Measurements from ENCODE around the gene SPATA3. TPM values are rescaled to one million over a fixed set of nuclear protein-coding genes. Genes with fewer than 3 reads are reported as not detected.

Gene SPATA3
- total and polyA plus RNA-seq, 2 of the 8 experiments (the other 6 are each of a cell fraction or from before 2014, with no cell fraction given), result not detected

DNA sequence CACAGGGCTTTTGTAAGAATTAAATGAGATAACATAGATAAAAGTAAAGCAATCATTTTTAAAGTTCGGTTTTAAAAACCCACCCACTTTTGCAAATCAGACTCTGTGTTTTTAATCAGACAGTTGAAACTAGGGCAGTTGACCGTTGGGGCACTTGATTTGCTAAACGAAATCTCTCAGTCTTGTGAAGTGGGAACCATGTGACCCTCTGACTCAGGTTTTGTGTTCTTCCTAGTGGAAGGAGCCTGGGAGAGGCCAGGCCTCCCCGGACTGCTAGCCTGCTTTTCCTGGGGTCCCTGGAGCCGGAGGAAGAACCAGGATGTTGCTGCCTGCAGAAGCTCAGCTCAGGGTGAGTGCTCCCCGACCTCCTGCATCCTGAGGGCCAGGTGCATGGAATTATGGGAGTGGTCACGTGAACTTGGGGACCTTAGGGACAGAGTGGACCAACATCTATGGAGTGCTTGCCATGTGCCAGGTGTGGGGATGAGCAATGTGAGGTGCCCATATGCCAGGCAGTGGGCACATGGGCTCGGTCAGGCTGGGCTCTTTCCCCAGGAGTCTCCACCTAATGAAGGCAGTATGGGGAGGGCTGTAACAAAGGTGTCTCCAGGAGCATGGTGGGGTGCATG is 45.3 kb downstream of the SPATA3 start (continued):
- TF ChIP-seq, protein P1, sequence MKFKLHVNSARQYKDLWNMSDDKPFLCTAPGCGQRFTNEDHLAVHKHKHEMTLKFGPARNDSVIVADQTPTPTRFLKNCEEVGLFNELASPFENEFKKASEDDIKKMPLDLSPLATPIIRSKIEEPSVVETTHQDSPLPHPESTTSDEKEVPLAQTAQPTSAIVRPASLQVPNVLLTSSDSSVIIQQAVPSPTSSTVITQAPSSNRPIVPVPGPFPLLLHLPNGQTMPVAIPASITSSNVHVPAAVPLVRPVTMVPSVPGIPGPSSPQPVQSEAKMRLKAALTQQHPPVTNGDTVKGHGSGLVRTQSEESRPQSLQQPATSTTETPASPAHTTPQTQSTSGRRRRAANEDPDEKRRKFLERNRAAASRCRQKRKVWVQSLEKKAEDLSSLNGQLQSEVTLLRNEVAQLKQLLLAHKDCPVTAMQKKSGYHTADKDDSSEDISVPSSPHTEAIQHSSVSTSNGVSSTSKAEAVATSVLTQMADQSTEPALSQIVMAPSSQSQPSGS (IDR thresholded peaks at IDR 0.05; ENCODE audit: low read length), result no peak
- TF ChIP-seq CHD1 (IDR thresholded peaks at IDR 0.05; ENCODE audit: low read depth, low read length), result no peak
- TF ChIP-seq ZNF274 (IDR thresholded peaks at IDR 0.05; ENCODE audit: borderline replicate concordance, extremely low read depth, low read length), result no peak
- no peak for TF ChIP-seq TAF1 (IDR thresholded peaks at IDR 0.05; ENCODE audit: low read depth, low read length)
- TF ChIP-seq TBP (IDR thresholded peaks at IDR 0.05; ENCODE audit: low read depth, low read length), result no peak
- no peak for TF ChIP-seq TCF12 (IDR thresholded peaks at IDR 0.05; ENCODE audit: low read depth, low read length)
- no peak for TF ChIP-seq CREB1 (IDR thresholded peaks at IDR 0.05)
- TF ChIP-seq ASH2L (IDR thresholded peaks at IDR 0.05; ENCODE audit: low read length), result no peak
- TF ChIP-seq, protein P2, sequence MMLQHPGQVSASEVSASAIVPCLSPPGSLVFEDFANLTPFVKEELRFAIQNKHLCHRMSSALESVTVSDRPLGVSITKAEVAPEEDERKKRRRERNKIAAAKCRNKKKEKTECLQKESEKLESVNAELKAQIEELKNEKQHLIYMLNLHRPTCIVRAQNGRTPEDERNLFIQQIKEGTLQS (IDR thresholded peaks at IDR 0.05; ENCODE audit: insufficient read depth, low read depth, low read length), result no peak
- TF ChIP-seq EP300 (IDR thresholded peaks at IDR 0.05; ENCODE audit: borderline replicate concordance in 1 of 2, low read depth in 2 of 2, low read length in 2 of 2), result no peak
- no peak for TF ChIP-seq EZH2 (IDR thresholded peaks at IDR 0.05; ENCODE audit: low read depth, low read length, severe bottlenecking)
